ENCODE data around the gene JMJD8.

- TF ChIP-seq CTCF (conservative IDR thresholded peaks at IDR 0.05; ENCODE audit: low read depth in 2 of 2) (no peak), EZH2phosphoT487 (IDR thresholded peaks at IDR 0.05; ENCODE audit: unreplicated experiment) (no peak), ETS1 (IDR thresholded peaks at IDR 0.05) (no peak), EZH2 (IDR thresholded peaks at IDR 0.05; ENCODE audit: low read depth, unreplicated experiment) (no peak), JUNB (IDR thresholded peaks at IDR 0.05; ENCODE audit: unreplicated experiment) (no peak), ZNF114 (CRISPR knock-in tag; IDR thresholded peaks at IDR 0.05) (no peak), POLR2AphosphoS5 (IDR thresholded peaks at IDR 0.05; ENCODE audit: low read depth) (no peak), CREB1 (CRISPR knock-in tag; IDR thresholded peaks at IDR 0.05; ENCODE audit: low read depth) (no peak)
These were observed 41.7 kb downstream of the JMJD8 start for GRCh38 chr16:642189-643049.
